ENCODE measurements around the gene ZDHHC11B.
"Not testable (repeated sequence)": the region's sequence is repeated elsewhere in the genome, so short reads cannot be mapped to it uniquely, and the experiment has no call there.

ZDHHC11B gene

GRCh38 chr5:783881-784427 lies 575 bp downstream of the ZDHHC11B start:
- DNase-seq, result peak in 1 of 2 donors; percentile 41

GRCh38 chr5:783049-783802 lies 1.3 kb downstream of the ZDHHC11B start:
- DNase-seq, result peak; percentile 17 to 22

GRCh38 chr5:782356-782755 lies 2.2 kb downstream of the ZDHHC11B start:
- not testable (repeated sequence) for DNase-seq

GRCh38 chr5:780571-780970 lies 4.0 kb downstream of the ZDHHC11B start:
- not testable (repeated sequence) for DNase-seq

GRCh38 chr5:778967-779366 lies 5.6 kb downstream of the ZDHHC11B start:
- DNase-seq, result not testable (repeated sequence)

- not testable (repeated sequence) for DNase-seq
Measured at GRCh38 chr5:778421-778820, 6.1 kb downstream of the ZDHHC11B start.

- no peak for DNase-seq
Measured at GRCh38 chr5:777756-778161, 6.8 kb downstream of the ZDHHC11B start.

GRCh38 chr5:776862-777711 lies 7.4 kb downstream of the ZDHHC11B start:
- no peak for DNase-seq

GRCh38 chr5:775961-776861 lies 8.3 kb downstream of the ZDHHC11B start:
- DNase-seq, result no peak

- not testable (repeated sequence) for DNase-seq
Measured at GRCh38 chr5:775595-775960, 9.0 kb downstream of the ZDHHC11B start.

- DNase-seq, result not testable (repeated sequence)
Measured at GRCh38 chr5:774854-775505, 9.5 kb downstream of the ZDHHC11B start.

GRCh38 chr5:774304-774703 lies 10.2 kb downstream of the ZDHHC11B start:
- DNase-seq, result not testable (repeated sequence)

GRCh38 chr5:773517-774264 lies 10.8 kb downstream of the ZDHHC11B start:
- DNase-seq, result no peak

- DNase-seq, result not testable (repeated sequence)
Measured at GRCh38 chr5:772931-773330, 11.6 kb downstream of the ZDHHC11B start.

GRCh38 chr5:772547-772890 lies 12.0 kb downstream of the ZDHHC11B start:
- DNase-seq, result not testable (repeated sequence)

- not testable (repeated sequence) for DNase-seq
Measured at GRCh38 chr5:771841-772546, 12.5 kb downstream of the ZDHHC11B start.

- not testable (repeated sequence) for DNase-seq
Measured at GRCh38 chr5:771087-771781, 13.3 kb downstream of the ZDHHC11B start.

- DNase-seq, result not testable (repeated sequence)
Measured at GRCh38 chr5:770585-770984, 13.9 kb downstream of the ZDHHC11B start.

- DNase-seq, result not testable (repeated sequence)
Measured at GRCh38 chr5:769485-770145, 14.9 kb downstream of the ZDHHC11B start.
